ENCODE measurements around the gene EFCAB6. TPM values are rescaled to one million over a fixed set of nuclear protein-coding genes. Genes with fewer than 3 reads are reported as not detected.

Gene EFCAB6
- total RNA-seq, 3 donors from 2014 or later = 3.0 to 9.8 (median 5.9) TPM

DNA sequence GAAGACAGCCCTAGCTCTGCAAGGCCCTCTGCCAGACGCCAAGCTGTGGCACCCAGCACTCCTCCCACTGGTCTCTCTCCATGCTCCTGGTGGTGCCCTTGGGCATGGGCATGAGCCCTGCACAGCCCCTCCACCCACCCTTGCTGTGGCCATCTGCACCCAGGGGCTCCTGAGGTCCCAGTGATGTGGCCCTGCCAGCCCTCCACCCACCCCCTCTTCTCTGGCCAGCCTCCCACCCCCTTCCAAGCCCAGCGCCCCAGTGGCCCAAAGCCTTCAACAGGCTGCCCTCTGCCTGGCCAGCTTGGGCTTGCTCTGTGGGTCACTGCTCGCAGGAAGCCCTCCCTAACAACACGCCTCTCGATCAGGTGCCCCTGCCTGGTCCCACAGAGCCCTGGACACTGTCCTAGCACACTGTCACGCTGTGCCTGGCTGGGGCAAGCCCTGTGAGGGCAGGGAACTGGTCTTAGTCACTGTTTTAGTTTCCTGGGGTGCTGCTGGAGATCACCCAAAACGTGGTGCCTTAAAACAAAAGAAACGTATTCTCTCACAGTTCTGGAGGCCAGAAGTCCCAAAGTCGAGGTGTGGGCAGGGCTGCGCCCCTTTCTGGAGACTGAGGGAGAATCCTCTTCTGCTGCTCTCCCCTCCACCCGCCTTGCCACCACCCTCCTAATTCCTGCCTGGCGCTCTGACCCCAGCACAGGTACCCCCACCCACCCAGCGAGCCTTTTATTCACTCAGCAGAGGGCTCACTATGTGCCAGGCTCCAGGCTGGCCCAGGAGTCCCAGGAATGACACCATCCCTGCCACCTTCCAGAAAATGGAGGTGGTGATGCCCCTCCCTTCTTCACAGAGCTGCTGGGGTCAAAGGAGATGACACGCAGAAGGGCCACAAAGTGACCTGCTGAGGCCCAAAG is 35.5 kb upstream of the EFCAB6 start:
- DNase-seq (ENCODE audit: low spot score in 2 of 2) = no peak
- H3K27ac ChIP-seq = no peak overlapping the region
- H3K4me1 ChIP-seq = no peaks in the 10 kb centered on the region
- no peaks in the 10 kb centered on the region for H3K36me3 ChIP-seq
- no peaks in the 10 kb centered on the region for H3K9me3 ChIP-seq
- TF ChIP-seq POLR2A (IDR thresholded peaks at IDR 0.05) (no peak), POLR2AphosphoS5 (IDR thresholded peaks at IDR 0.05) (no peak)
- TF ChIP-seq, protein P1, sequence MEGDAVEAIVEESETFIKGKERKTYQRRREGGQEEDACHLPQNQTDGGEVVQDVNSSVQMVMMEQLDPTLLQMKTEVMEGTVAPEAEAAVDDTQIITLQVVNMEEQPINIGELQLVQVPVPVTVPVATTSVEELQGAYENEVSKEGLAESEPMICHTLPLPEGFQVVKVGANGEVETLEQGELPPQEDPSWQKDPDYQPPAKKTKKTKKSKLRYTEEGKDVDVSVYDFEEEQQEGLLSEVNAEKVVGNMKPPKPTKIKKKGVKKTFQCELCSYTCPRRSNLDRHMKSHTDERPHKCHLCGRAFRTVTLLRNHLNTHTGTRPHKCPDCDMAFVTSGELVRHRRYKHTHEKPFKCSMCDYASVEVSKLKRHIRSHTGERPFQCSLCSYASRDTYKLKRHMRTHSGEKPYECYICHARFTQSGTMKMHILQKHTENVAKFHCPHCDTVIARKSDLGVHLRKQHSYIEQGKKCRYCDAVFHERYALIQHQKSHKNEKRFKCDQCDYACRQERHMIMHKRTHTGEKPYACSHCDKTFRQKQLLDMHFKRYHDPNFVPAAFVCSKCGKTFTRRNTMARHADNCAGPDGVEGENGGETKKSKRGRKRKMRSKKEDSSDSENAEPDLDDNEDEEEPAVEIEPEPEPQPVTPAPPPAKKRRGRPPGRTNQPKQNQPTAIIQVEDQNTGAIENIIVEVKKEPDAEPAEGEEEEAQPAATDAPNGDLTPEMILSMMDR (IDR thresholded peaks at IDR 0.05) = no peak
- intact Hi-C loops (cut with DNase I; ENCODE audit: low total_unique reads) = no loop called here
- no peak overlapping the region for H3K4me3 ChIP-seq
- H3K27me3 ChIP-seq = peaks cover 0 to 4% of the 10 kb centered on the region in 2 donors

GRCh38 chr22:43846966-43847365 is 34.9 kb upstream of the EFCAB6 start:
- intact Hi-C loops (cut with DNase I; ENCODE audit: low total_unique reads) = no loop called here
- no peaks in the 10 kb centered on the region for H3K36me3 ChIP-seq
- H3K4me3 ChIP-seq = no peak overlapping the region
- TF ChIP-seq POLR2A (IDR thresholded peaks at IDR 0.05) (no peak), POLR2AphosphoS5 (IDR thresholded peaks at IDR 0.05) (no peak)
- TF ChIP-seq, protein P1 (IDR thresholded peaks at IDR 0.05) = no peak
- peaks cover 0 to 4% of the 10 kb centered on the region in 2 donors for H3K27me3 ChIP-seq
- no peak for DNase-seq (ENCODE audit: low spot score in 2 of 2)
- H3K9me3 ChIP-seq = no peaks in the 10 kb centered on the region
- H3K27ac ChIP-seq = no peak overlapping the region
- no peaks in the 10 kb centered on the region for H3K4me1 ChIP-seq

DNA sequence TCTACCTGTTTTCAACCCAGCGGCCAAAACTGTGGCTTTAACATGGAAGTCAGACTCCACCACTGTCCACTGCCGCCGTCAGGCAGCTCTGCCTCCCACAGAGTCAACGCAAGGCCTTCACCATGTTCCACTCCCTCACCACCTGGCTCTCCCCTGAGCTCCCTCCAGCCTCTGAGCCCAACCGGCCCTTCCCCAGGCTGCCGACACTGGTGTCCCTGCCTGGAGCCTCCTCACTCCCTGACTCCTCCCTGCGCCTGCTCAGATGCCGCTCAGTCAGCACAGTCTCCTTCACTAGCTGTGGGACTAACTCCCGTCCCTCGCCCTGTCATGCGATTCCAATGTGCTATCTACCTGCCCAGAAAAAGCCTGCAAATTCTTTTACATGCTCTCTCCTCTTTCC is 33.9 kb upstream of the EFCAB6 start:
- DNase-seq (ENCODE audit: low spot score in 2 of 2) = no peak
- intact Hi-C loops (cut with DNase I; ENCODE audit: low total_unique reads) = no loop called here
- TF ChIP-seq POLR2AphosphoS5 (IDR thresholded peaks at IDR 0.05) (no peak), POLR2A (IDR thresholded peaks at IDR 0.05) (no peak)
- TF ChIP-seq, protein P1 (IDR thresholded peaks at IDR 0.05) = no peak

DNA sequence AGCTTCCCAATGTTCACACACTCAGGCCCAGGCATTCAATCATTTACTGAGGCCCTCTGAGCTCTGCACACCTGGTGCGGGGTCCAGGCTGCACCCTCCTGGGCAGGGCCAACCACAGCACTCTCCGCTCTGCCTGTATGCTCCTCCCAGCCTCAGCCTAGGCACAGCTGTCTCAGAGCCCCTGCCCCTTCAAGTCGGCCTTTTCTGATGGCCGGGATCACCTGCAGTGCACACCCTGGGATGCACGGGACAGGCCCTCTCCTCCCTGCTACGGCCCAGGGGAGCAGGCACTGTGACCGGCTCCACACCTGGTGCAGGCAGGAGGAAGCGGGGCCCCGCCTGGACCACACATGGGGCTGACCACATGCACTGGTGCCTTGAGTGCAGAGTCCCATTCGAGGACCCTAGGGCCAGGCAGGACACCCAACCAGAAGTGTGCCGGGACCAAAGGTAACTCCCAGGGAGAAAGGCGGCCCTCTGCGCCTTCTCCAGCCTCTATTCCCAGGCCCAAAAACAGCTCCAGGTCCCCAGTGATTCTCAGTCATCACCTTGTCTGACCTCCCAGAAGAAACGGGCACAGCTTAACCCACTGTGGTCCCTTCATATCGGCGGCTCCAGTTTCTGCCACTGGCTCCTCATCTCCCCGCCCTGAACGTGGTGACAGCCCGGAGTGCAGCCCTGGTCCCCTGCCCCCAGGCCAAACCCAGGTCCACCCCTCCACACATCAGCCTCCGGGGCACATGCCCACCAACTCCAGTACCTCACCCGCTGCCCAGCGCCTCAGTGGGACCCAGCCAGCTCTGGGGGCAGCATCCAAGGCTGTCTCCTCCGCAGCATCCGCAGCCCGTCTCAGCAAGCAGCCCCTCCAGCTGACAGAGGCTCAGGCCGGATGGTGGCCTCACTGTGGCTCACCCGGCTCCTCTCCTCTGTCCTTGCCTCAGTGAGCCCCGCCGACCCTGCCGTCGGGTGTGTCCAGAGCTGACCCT is 32.7 kb upstream of the EFCAB6 start:
- intact Hi-C loops (cut with DNase I; ENCODE audit: low total_unique reads) = no loop called here
- H3K4me3 ChIP-seq = no peak overlapping the region

More for the DNA sequence above, 33.9 kb upstream of the EFCAB6 start:
- H3K9me3 ChIP-seq = no peaks in the 10 kb centered on the region
- H3K36me3 ChIP-seq = no peaks in the 10 kb centered on the region
- H3K27ac ChIP-seq = no peak overlapping the region
- H3K4me1 ChIP-seq = no peaks in the 10 kb centered on the region
- H3K4me3 ChIP-seq = no peak overlapping the region
- peaks cover 0 to 4% of the 10 kb centered on the region in 2 donors for H3K27me3 ChIP-seq

More for the DNA sequence above, 32.7 kb upstream of the EFCAB6 start:
- Histone ChIP-seq H3K27me3 (peaks cover 0 to 4% of the 10 kb centered on the region in 2 donors), H3K4me1 (no peaks in the 10 kb centered on the region), H3K27ac (no peak overlapping the region), H3K36me3 (no peaks in the 10 kb centered on the region), H3K9me3 (no peaks in the 10 kb centered on the region)
- TF ChIP-seq, protein P1 (IDR thresholded peaks at IDR 0.05) = no peak
- no peak for TF ChIP-seq POLR2AphosphoS5 (IDR thresholded peaks at IDR 0.05)
- DNase-seq (ENCODE audit: low spot score in 2 of 2) = no peak

Measured in breast epithelium (tissue), 4 donors.